Trophoblast cell (in vitro differentiated cells and primary cell): ENCODE measurements around the gene ITPKB.
"Not testable (repeated sequence)": the region's sequence is repeated elsewhere in the genome, so short reads cannot be mapped to it uniquely, and the experiment has no call there.

Source experiments
- DNase-seq, 2 donors: peaks; one replicate each; pipeline ENCODE4 v3.0.0-alpha.2; 2016
- H2AFZ ChIP-seq: 2 replicates; pipeline ENCODE4 v1.6.1; 2013; ENCODE audit warnings: low read length, moderate library complexity, mild to moderate bottlenecking; ENCODE audit not compliant: insufficient read depth, poor library complexity
- H2AK5ac ChIP-seq: 2 replicates; pipeline ENCODE4 v1.6.1; 2013; ENCODE audit warnings: mild to moderate bottlenecking, low read length
- H2BK120ac ChIP-seq: 2 replicates; pipeline ENCODE4 v1.6.1; 2013; ENCODE audit warnings: low read length, mild to moderate bottlenecking, moderate library complexity; ENCODE audit not compliant: insufficient read depth, poor library complexity
- H2BK12ac ChIP-seq: 2 replicates; pipeline ENCODE4 v1.6.1; 2013; ENCODE audit warnings: mild to moderate bottlenecking, low read length, moderate library complexity
- H2BK5ac ChIP-seq: 2 replicates; pipeline ENCODE4 v1.6.1; 2013; ENCODE audit warnings: low read length, low read depth, moderate library complexity, mild to moderate bottlenecking; ENCODE audit not compliant: poor library complexity
- H3K14ac ChIP-seq: 2 replicates; pipeline ENCODE4 v1.6.1; 2013; ENCODE audit warnings: mild to moderate bottlenecking, low read length
- H3K18ac ChIP-seq: 2 replicates; pipeline ENCODE4 v1.6.1; 2013; ENCODE audit warnings: mild to moderate bottlenecking, low read length
- H3K23ac ChIP-seq: 2 replicates; pipeline ENCODE4 v1.6.1; 2013; ENCODE audit warnings: low read length
- H3K27ac ChIP-seq: 2 replicates; pipeline ENCODE4 v1.5.1; 2013; ENCODE audit warnings: low read depth, mild to moderate bottlenecking, inconsistent platforms, low read length, moderate library complexity
- H3K27me3 ChIP-seq: 2 replicates; pipeline ENCODE4 v1.6.1; 2013; ENCODE audit warnings: inconsistent platforms, mild to moderate bottlenecking, low read length, moderate library complexity; ENCODE audit not compliant: insufficient read depth
- H3K36me3 ChIP-seq, 2 experiments: 1 replicate in 1 of 2; 2 replicates in 1 of 2; pipeline ENCODE4 v1.6.1; 2013; ENCODE audit warnings: low read length in 2 of 2, mild to moderate bottlenecking in 2 of 2, moderate library complexity in 1 of 2; ENCODE audit not compliant: insufficient read depth in 2 of 2, control insufficient read depth in 1 of 2
- H3K4ac ChIP-seq: 2 replicates; pipeline ENCODE4 v1.6.1; 2013; ENCODE audit warnings: low read depth, mild to moderate bottlenecking, low read length, moderate library complexity
- H3K4me1 ChIP-seq, 2 experiments: 1 replicate in 1 of 2; 2 replicates in 1 of 2; pipeline ENCODE4 v1.6.1; 2013; ENCODE audit warnings: low read length in 2 of 2, mild to moderate bottlenecking in 2 of 2, moderate library complexity in 1 of 2; ENCODE audit not compliant: insufficient read depth in 2 of 2, control insufficient read depth in 1 of 2
- H3K4me2 ChIP-seq: 2 replicates; pipeline ENCODE4 v1.6.1; 2013; ENCODE audit warnings: inconsistent platforms, mild to moderate bottlenecking, low read length, moderate library complexity
- H3K4me3 ChIP-seq: 2 replicates; pipeline ENCODE4 v1.5.1; 2013; ENCODE audit warnings: mild to moderate bottlenecking, low read depth, low read length, inconsistent platforms
- H3K79me1 ChIP-seq: one replicate; pipeline ENCODE4 v1.6.1; 2013; ENCODE audit warnings: low read length
- H3K79me2 ChIP-seq: 2 replicates; pipeline ENCODE4 v1.6.1; 2013; ENCODE audit warnings: low read length, mild to moderate bottlenecking; ENCODE audit not compliant: control insufficient read depth, insufficient read depth, poor library complexity
- H3K9ac ChIP-seq: 2 replicates; pipeline ENCODE4 v1.6.1; 2013; ENCODE audit warnings: mild to moderate bottlenecking, low read length
- H3K9me3 ChIP-seq: 2 replicates; pipeline ENCODE4 v1.6.1; 2013; ENCODE audit warnings: low read depth, mild to moderate bottlenecking, control low read depth, inconsistent platforms, low read length; ENCODE audit not compliant: insufficient read depth
- H4K12ac ChIP-seq: 2 replicates; pipeline ENCODE4 v1.6.1; 2013; ENCODE audit warnings: low read depth, mild to moderate bottlenecking, low read length, moderate library complexity
- H4K8ac ChIP-seq: 2 replicates; pipeline ENCODE4 v1.6.1; 2013; ENCODE audit warnings: low read depth, mild to moderate bottlenecking, low read length, moderate library complexity
- H4K91ac ChIP-seq: one replicate; pipeline ENCODE4 v1.6.1; 2013; ENCODE audit warnings: low read depth, mild to moderate bottlenecking, low read length, moderate library complexity
- WGBS: extraction: QIAGEN DNeasy Blood & Tissue Kit; methylation state at CpG from one replicate; pipeline ENCODE4 v1.1.7; 2013; ENCODE audit warnings: missing lambda C conversion rate; ENCODE audit not compliant: insufficient read length, insufficient coverage; ENCODE audit errors: extremely low coverage; 5-methylcytosine and 5-hydroxymethylcytosine counted together

ITPKB gene

GRCh38 chr1:226749467-226749866 is 10.4 kb upstream of the ITPKB start:
- Histone ChIP-seq H3K23ac (no peak overlapping the region), H4K8ac (no peak overlapping the region)

GRCh38 chr1:226748306-226748705 is 9.2 kb upstream of the ITPKB start:
- Histone ChIP-seq H3K36me3 (no peaks in the 10 kb centered on the region), H3K4me1 (no peaks in the 10 kb centered on the region), H3K27ac (no peak overlapping the region), H3K4me3 (no peak overlapping the region), H3K9ac (no peak overlapping the region), H2BK120ac (no peak overlapping the region), H3K4me2 (no peak overlapping the region), H3K79me1 (no peaks in the 10 kb centered on the region), H4K91ac (no peak overlapping the region), H3K18ac (no peak overlapping the region), H3K79me2 (no peaks in the 10 kb centered on the region), H3K23ac (no peak overlapping the region), H3K4ac (no peak overlapping the region), H2AFZ (no peak overlapping the region), H2BK12ac (no peak overlapping the region), H3K14ac (no peak overlapping the region), H4K8ac (no peak overlapping the region), H2BK5ac (no peak overlapping the region), H3K9me3 (no peaks in the 10 kb centered on the region), H4K12ac (no peak overlapping the region), H2AK5ac (no peak overlapping the region), H3K27me3 (no peaks in the 10 kb centered on the region)
- WGBS: no CpG with 5 or more reads among the region's 4 CpGs
- peak; percentile 42 to 82 for DNase-seq

More at GRCh38 chr1:226749467-226749866, 10.4 kb upstream of the ITPKB start:
- Histone ChIP-seq H3K79me2 (no peaks in the 10 kb centered on the region), H3K4me1 (no peaks in the 10 kb centered on the region), H3K4me2 (no peak overlapping the region), H2BK120ac (no peak overlapping the region), H2BK12ac (no peak overlapping the region), H4K12ac (no peak overlapping the region), H3K27ac (no peak overlapping the region), H3K18ac (no peak overlapping the region), H2AFZ (no peak overlapping the region), H3K27me3 (no peaks in the 10 kb centered on the region), H3K9me3 (no peaks in the 10 kb centered on the region), H3K14ac (no peak overlapping the region), H2BK5ac (no peak overlapping the region), H3K79me1 (no peaks in the 10 kb centered on the region), H3K9ac (no peak overlapping the region), H3K36me3 (no peaks in the 10 kb centered on the region), H3K4ac (no peak overlapping the region), H4K91ac (no peak overlapping the region), H3K4me3 (no peak overlapping the region), H2AK5ac (no peak overlapping the region)
- no CpG with 5 or more reads among the region's 11 CpGs for WGBS
- DNase-seq: no peak

GRCh38 chr1:226747519-226748263 is 8.6 kb upstream of the ITPKB start:
- H3K36me3 ChIP-seq, H3K18ac ChIP-seq, H2BK12ac ChIP-seq, H2AFZ ChIP-seq, H3K9me3 ChIP-seq, H3K79me2 ChIP-seq, H2BK120ac ChIP-seq, H3K23ac ChIP-seq, H3K79me1 ChIP-seq, H3K27me3 ChIP-seq, H2BK5ac ChIP-seq, H3K4me3 ChIP-seq, H3K4me2 ChIP-seq, H3K4ac ChIP-seq, H2AK5ac ChIP-seq, H3K9ac ChIP-seq, DNase-seq, H3K4me1 ChIP-seq, H4K91ac ChIP-seq, H3K27ac ChIP-seq, H3K14ac ChIP-seq, H4K8ac ChIP-seq, H4K12ac ChIP-seq: not testable (repeated sequence)
- WGBS: no CpG with 5 or more reads among the region's 17 CpGs

GRCh38 chr1:226743259-226743658 is 4.2 kb upstream of the ITPKB start:
- Histone ChIP-seq H3K36me3 (no peaks in the 10 kb centered on the region), H3K79me1 (peaks cover 8% of the 10 kb centered on the region), H3K4me3 (no peak overlapping the region), H3K23ac (no peak overlapping the region), H3K27me3 (peaks cover 4% of the 10 kb centered on the region), H3K4ac (no peak overlapping the region), H4K91ac (no peak overlapping the region), H2BK120ac (no peak overlapping the region), H3K4me2 (no peak overlapping the region), H4K8ac (no peak overlapping the region), H3K79me2 (peaks cover 3% of the 10 kb centered on the region), H2AK5ac (no peak overlapping the region), H2BK5ac (no peak overlapping the region), H4K12ac (no peak overlapping the region), H2AFZ (no peak overlapping the region), H3K14ac (no peak overlapping the region), H2BK12ac (no peak overlapping the region), H3K9me3 (no peaks in the 10 kb centered on the region), H3K18ac (no peak overlapping the region), H3K9ac (no peak overlapping the region), H3K27ac (no peak overlapping the region), H3K4me1 (peaks cover 0 to 2% of the 10 kb centered on the region in 2 experiments)
- DNase-seq: no peak
